ENCODE measurements around the gene EMC7.

The EMC7 gene

GRCh38 chr15:34038023-34038870 lies 63.4 kb downstream of the EMC7 start:
- DNase-seq = peak; percentile 64 to 82

All from hippocampal formation (tissue), 2 donors.